ENCODE data around the gene PHLDB2.

DNA sequence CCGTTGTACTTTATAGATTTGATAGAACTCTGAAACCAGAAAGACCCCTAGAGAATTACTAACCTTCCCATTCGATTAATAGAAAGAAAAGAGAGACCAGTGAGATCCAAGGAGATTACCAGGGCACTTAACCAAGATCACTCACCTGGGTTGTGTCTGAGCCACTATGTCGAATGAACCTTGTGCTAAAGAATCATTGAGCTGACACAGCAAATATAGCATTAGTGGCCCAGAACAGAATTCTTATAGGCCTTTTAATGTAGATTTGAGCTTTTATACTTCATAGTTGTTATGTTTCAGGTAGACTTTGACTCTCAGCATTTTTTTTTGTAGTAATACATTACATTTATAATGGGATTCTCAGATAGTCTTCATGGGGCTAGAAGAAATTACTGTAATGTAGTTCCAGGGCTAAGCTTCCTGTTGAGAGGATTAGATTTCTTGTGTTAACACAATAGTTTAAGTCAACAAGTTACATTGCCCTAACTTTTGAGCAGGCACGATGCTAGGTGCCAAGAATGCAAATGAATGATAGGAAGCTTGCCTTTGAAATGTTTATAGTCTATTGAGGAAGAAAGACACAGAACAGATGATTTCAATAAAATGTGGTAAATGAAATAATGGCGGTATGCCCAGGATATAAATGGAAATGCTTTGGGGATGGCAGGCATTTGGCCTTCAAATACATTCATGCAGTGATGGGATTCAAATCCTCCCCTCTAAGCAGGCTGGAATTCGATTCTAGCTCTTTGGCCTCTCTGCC, 95.3 kb downstream of the PHLDB2 start:
- peak; percentile 38 for TF ChIP-seq POLR2AphosphoS5 (IDR thresholded peaks at IDR 0.05)
- TF ChIP-seq, protein P1, sequence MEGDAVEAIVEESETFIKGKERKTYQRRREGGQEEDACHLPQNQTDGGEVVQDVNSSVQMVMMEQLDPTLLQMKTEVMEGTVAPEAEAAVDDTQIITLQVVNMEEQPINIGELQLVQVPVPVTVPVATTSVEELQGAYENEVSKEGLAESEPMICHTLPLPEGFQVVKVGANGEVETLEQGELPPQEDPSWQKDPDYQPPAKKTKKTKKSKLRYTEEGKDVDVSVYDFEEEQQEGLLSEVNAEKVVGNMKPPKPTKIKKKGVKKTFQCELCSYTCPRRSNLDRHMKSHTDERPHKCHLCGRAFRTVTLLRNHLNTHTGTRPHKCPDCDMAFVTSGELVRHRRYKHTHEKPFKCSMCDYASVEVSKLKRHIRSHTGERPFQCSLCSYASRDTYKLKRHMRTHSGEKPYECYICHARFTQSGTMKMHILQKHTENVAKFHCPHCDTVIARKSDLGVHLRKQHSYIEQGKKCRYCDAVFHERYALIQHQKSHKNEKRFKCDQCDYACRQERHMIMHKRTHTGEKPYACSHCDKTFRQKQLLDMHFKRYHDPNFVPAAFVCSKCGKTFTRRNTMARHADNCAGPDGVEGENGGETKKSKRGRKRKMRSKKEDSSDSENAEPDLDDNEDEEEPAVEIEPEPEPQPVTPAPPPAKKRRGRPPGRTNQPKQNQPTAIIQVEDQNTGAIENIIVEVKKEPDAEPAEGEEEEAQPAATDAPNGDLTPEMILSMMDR (IDR thresholded peaks at IDR 0.05): no peak
